ENCODE measurements around the gene LYG1. TPM values are rescaled to one million over a fixed set of nuclear protein-coding genes. Genes with fewer than 3 reads are reported as not detected.
"Not testable (repeated sequence)": the region's sequence is repeated elsewhere in the genome, so short reads cannot be mapped to it uniquely, and the experiment has no call there.

The LYG1 gene
- polyA plus RNA-seq = under 1 TPM in 1 of 3 donors, not detected in 2; 0.61 TPM

GRCh38 chr2:99301097-99301496 lies at the start of gene LYG1:
TSS of gene LYG1 (minus strand) at chr2:99301197. CDS start at chr2:99295670, 5,527 bp downstream.
- H3K27me3 Mint-ChIP-seq (ENCODE audit: low read depth in 3 of 3); H3K4me3 Mint-ChIP-seq; H3K27ac Mint-ChIP-seq; DNase-seq; H3K4me1 Mint-ChIP-seq; H3K9me3 Mint-ChIP-seq: not testable (repeated sequence)
- H3K36me3 Mint-ChIP-seq = peaks cover 4 to 26% (median 9%) of the 10 kb centered on the region in 3 donors

GRCh38 chr2:99350194-99350593 lies 49.2 kb upstream of the LYG1 start:
- DNase-seq = no peak
- H3K27ac Mint-ChIP-seq = peak overlapping the region in 1 of 6 donors; percentile 4
- H3K36me3 Mint-ChIP-seq = no peaks in the 10 kb centered on the region
- H3K4me3 Mint-ChIP-seq = peak overlapping the region in 1 of 5 donors; percentile 9
- H3K27me3 Mint-ChIP-seq (ENCODE audit: low read depth in 3 of 3) = peaks cover 0 to 1% (median 0%) of the 10 kb centered on the region in 3 donors
- peaks cover 36 to 62% of the 10 kb centered on the region in 2 donors for H3K4me1 Mint-ChIP-seq
- no peaks in the 10 kb centered on the region for H3K9me3 Mint-ChIP-seq

GRCh38 chr2:99348173-99348572 lies 47.2 kb upstream of the LYG1 start:
- H3K27me3 Mint-ChIP-seq (ENCODE audit: low read depth in 3 of 3) = peaks cover 0 to 1% (median under 1%) of the 10 kb centered on the region in 3 donors
- H3K36me3 Mint-ChIP-seq = no peaks in the 10 kb centered on the region
- DNase-seq = no peak
- H3K4me1 Mint-ChIP-seq = peaks cover 30 to 60% of the 10 kb centered on the region in 2 donors
- no peak overlapping the region for H3K4me3 Mint-ChIP-seq
- no peaks in the 10 kb centered on the region for H3K9me3 Mint-ChIP-seq
- peak overlapping the region in 4 of 6 donors; percentile 0 to 26 (median 12) for H3K27ac Mint-ChIP-seq

GRCh38 chr2:99346218-99346617 lies 45.2 kb upstream of the LYG1 start:
- peaks cover 29 to 64% of the 10 kb centered on the region in 2 donors for H3K4me1 Mint-ChIP-seq
- DNase-seq = no peak
- H3K27me3 Mint-ChIP-seq (ENCODE audit: low read depth in 3 of 3) = peaks cover 0 to 2% (median 1%) of the 10 kb centered on the region in 3 donors
- H3K4me3 Mint-ChIP-seq = no peak overlapping the region
- H3K9me3 Mint-ChIP-seq = no peaks in the 10 kb centered on the region
- no peaks in the 10 kb centered on the region for H3K36me3 Mint-ChIP-seq
- peak overlapping the region in 1 of 6 donors; percentile 29 for H3K27ac Mint-ChIP-seq

GRCh38 chr2:99345446-99345845 lies 44.4 kb upstream of the LYG1 start:
- H3K4me3 Mint-ChIP-seq; H3K9me3 Mint-ChIP-seq; DNase-seq; H3K27me3 Mint-ChIP-seq (ENCODE audit: low read depth in 3 of 3); H3K36me3 Mint-ChIP-seq: not testable (repeated sequence)
- Mint-ChIP-seq H3K4me1 (peaks cover 25 to 62% of the 10 kb centered on the region in 2 donors), H3K27ac (peak overlapping the region in 1 of 6 donors; percentile 29)

- Mint-ChIP-seq H3K36me3 (no peaks in the 10 kb centered on the region), H3K4me3 (no peak overlapping the region), H3K9me3 (no peaks in the 10 kb centered on the region), H3K27me3 (ENCODE audit: low read depth in 3 of 3) (peaks cover 0 to 1% (median 1%) of the 10 kb centered on the region in 3 donors), H3K4me1 (peaks cover 15 to 47% of the 10 kb centered on the region in 2 donors), H3K27ac (peak overlapping the region in 2 of 6 donors; percentile 22 to 67)
- no peak for DNase-seq
Observed at GRCh38 chr2:99342536-99342935, 41.5 kb upstream of the LYG1 start.

GRCh38 chr2:99340669-99341236 lies 39.8 kb upstream of the LYG1 start:
- H3K27ac Mint-ChIP-seq = no peak overlapping the region
- no peaks in the 10 kb centered on the region for H3K36me3 Mint-ChIP-seq
- no peaks in the 10 kb centered on the region for H3K9me3 Mint-ChIP-seq
- H3K4me3 Mint-ChIP-seq = no peak overlapping the region
- peaks cover 0 to 1% (median 1%) of the 10 kb centered on the region in 3 donors for H3K27me3 Mint-ChIP-seq (ENCODE audit: low read depth in 3 of 3)
- no peak for DNase-seq
- H3K4me1 Mint-ChIP-seq = peaks cover 8 to 37% of the 10 kb centered on the region in 2 donors

GRCh38 chr2:99338029-99338585 lies 37.1 kb upstream of the LYG1 start:
- no peaks in the 10 kb centered on the region for H3K9me3 Mint-ChIP-seq
- no peak overlapping the region for H3K4me3 Mint-ChIP-seq
- no peak overlapping the region for H3K27ac Mint-ChIP-seq
- H3K27me3 Mint-ChIP-seq (ENCODE audit: low read depth in 3 of 3) = peaks cover 0 to 1% (median 0%) of the 10 kb centered on the region in 3 donors
- peaks cover 12 to 34% of the 10 kb centered on the region in 2 donors for H3K4me1 Mint-ChIP-seq
- H3K36me3 Mint-ChIP-seq = peaks cover 0 to under 1% (median 0%) of the 10 kb centered on the region in 3 donors
- DNase-seq = peak in 2 of 3 donors; percentile 1 to 2

GRCh38 chr2:99337113-99338028 lies 36.4 kb upstream of the LYG1 start, which contains the start of gene EIF5B:
TSS of gene EIF5B (plus strand) at chr2:99337389. CDS start at chr2:99337555, 166 bp downstream.
- Mint-ChIP-seq H3K36me3 (peaks cover 0 to 8% (median 4%) of the 10 kb centered on the region in 3 donors), H3K4me1 (peaks cover 15 to 41% of the 10 kb centered on the region in 2 donors), H3K27ac (no peak within 1 kb of the TSS), H3K9me3 (no peaks in the 10 kb centered on the region), H3K4me3 (no peak within 1 kb of the TSS), H3K27me3 (ENCODE audit: low read depth in 3 of 3) (peaks cover 0 to 1% (median 0%) of the 10 kb centered on the region in 3 donors)
- DNase-seq = peak; percentile 90 to 94 (median 93)

- Mint-ChIP-seq H3K27ac (no peak overlapping the region), H3K36me3 (peaks cover 0 to 8% (median 7%) of the 10 kb centered on the region in 3 donors), H3K4me3 (no peak overlapping the region), H3K4me1 (peaks cover 14 to 39% of the 10 kb centered on the region in 2 donors), H3K27me3 (ENCODE audit: low read depth in 3 of 3) (peaks cover 0 to 1% (median 0%) of the 10 kb centered on the region in 3 donors), H3K9me3 (no peaks in the 10 kb centered on the region)
- DNase-seq = no peak
Observed at GRCh38 chr2:99336804-99337112, 35.8 kb upstream of the LYG1 start.

GRCh38 chr2:99335911-99336803 lies 35.2 kb upstream of the LYG1 start, which contains the start of gene TXNDC9:
TSS of gene TXNDC9 (minus strand) at chr2:99336333. CDS start at chr2:99333210, 3,123 bp downstream.
- peak; percentile 98 to 99 (median 99) for DNase-seq
- Mint-ChIP-seq H3K27ac (no peak within 1 kb of the TSS), H3K27me3 (ENCODE audit: low read depth in 3 of 3) (no peaks in the 10 kb centered on the region), H3K4me1 (peaks cover 13 to 33% of the 10 kb centered on the region in 2 donors), H3K36me3 (peaks cover 0 to 8% (median 7%) of the 10 kb centered on the region in 3 donors), H3K4me3 (no peak within 1 kb of the TSS), H3K9me3 (no peaks in the 10 kb centered on the region)

GRCh38 chr2:99325384-99325783 lies 24.4 kb upstream of the LYG1 start:
- Mint-ChIP-seq H3K27ac (no peak overlapping the region), H3K36me3 (peaks cover 19 to 42% (median 27%) of the 10 kb centered on the region in 3 donors), H3K27me3 (ENCODE audit: low read depth in 3 of 3) (peaks cover 0 to 1% (median 0%) of the 10 kb centered on the region in 3 donors), H3K9me3 (no peaks in the 10 kb centered on the region), H3K4me3 (no peak overlapping the region), H3K4me1 (peaks cover 1 to 8% of the 10 kb centered on the region in 2 donors)
- DNase-seq = no peak

GRCh38 chr2:99317873-99318200 lies 16.8 kb upstream of the LYG1 start:
- peaks cover 21 to 48% (median 25%) of the 10 kb centered on the region in 3 donors for H3K36me3 Mint-ChIP-seq
- not testable (repeated sequence) for DNase-seq; H3K4me3 Mint-ChIP-seq; H3K4me1 Mint-ChIP-seq; H3K27ac Mint-ChIP-seq; H3K27me3 Mint-ChIP-seq (ENCODE audit: low read depth in 3 of 3); H3K9me3 Mint-ChIP-seq
